Fibroblast of villous mesenchyme (primary cell): ENCODE results near the gene KATNB1. TPM values are rescaled to one million over a fixed set of nuclear protein-coding genes. Genes with fewer than 3 reads are reported as not detected.

ENCODE experiments used
- DNase-seq: peaks from one replicate; pipeline ENCODE4 v3.0.0-alpha.2; 2010; ENCODE audit warnings: low read depth
- H3K4me3 ChIP-seq: 2 replicates; pipeline ENCODE4 v1.5.1; 2011; ENCODE audit warnings: low read depth, mild to moderate bottlenecking, low read length
- CTCF ChIP-seq: IDR thresholded peaks from 2 replicates; pipeline ENCODE4 v1.5.1; 2012; ENCODE audit warnings: low read depth, mild to moderate bottlenecking, low read length; ENCODE audit not compliant: insufficient read depth
- total RNA-seq: library from RNA; depleted of rRNA; stranded (reverse); fragments of >200 nt; gene quantifications from 2 replicates; pipeline ENCODE4 v1.2.3, GENCODE V29; 2012

KATNB1 gene
- total RNA-seq, 1 donor = 23.3 TPM

GRCh38 chr16:57701759-57702371, 33.7 kb upstream of the KATNB1 start:
- DNase-seq = no peak
- no peak for TF ChIP-seq CTCF
- H3K4me3 ChIP-seq = no peak overlapping the region

- no peak for DNase-seq
- TF ChIP-seq CTCF = no peak
Observed at GRCh38 chr16:57703416-57704010, 32.1 kb upstream of the KATNB1 start.

GRCh38 chr16:57704011-57704904, 31.3 kb upstream of the KATNB1 start:
- DNase-seq = no peak
- H3K4me3 ChIP-seq = no peak overlapping the region
- TF ChIP-seq CTCF = no peak

More at GRCh38 chr16:57703416-57704010, 32.1 kb upstream of the KATNB1 start:
- H3K4me3 ChIP-seq = no peak overlapping the region

GRCh38 chr16:57704905-57705852, 30.4 kb upstream of the KATNB1 start:
- DNase-seq = no peak
- no peak for TF ChIP-seq CTCF
- H3K4me3 ChIP-seq = no peak overlapping the region

GRCh38 chr16:57706717-57707116, 28.9 kb upstream of the KATNB1 start:
- DNase-seq = no peak
- TF ChIP-seq CTCF = no peak
- H3K4me3 ChIP-seq = no peak overlapping the region

- no peak for DNase-seq
- H3K4me3 ChIP-seq = no peak overlapping the region
- no peak for TF ChIP-seq CTCF
Observed at GRCh38 chr16:57707331-57707730, 28.2 kb upstream of the KATNB1 start.
